ENCODE measurements around the gene MSL2. TPM values are rescaled to one million over a fixed set of nuclear protein-coding genes. Genes with fewer than 3 reads are reported as not detected.

The MSL2 gene
- total and polyA plus RNA-seq, 2 donors (not counting 1 experiment from before 2014, with no cell fraction given) = 25.8 to 97.1 TPM

GRCh38 chr3:136237103-136237502, 41.0 kb upstream of the MSL2 start:
- H2AFZ ChIP-seq (ENCODE audit: insufficient read depth, low read depth, low read length, poor library complexity, severe bottlenecking) = no peak overlapping the region
- no peaks in the 10 kb centered on the region for H3K9me3 Mint-ChIP-seq (ENCODE audit: insufficient read depth)
- no peak overlapping the region for H3K27ac ChIP-seq (ENCODE audit: low read length in 2 of 2)
- ChIA-PET CTCF (no interaction called here), POLR2A (no interaction called here)
- no peak for DNase-seq
- H3K4me1 Mint-ChIP-seq = no peaks in the 10 kb centered on the region
- intact Hi-C loops (cut with micrococcal nuclease) = no loop called here
- no peak overlapping the region for H3K4me2 ChIP-seq (replicated peaks; ENCODE audit: low read depth, low read length, poor library complexity, severe bottlenecking)
- no peaks in the 10 kb centered on the region for H3K27me3 ChIP-seq (replicated peaks in 1 of 4; ENCODE audit: control extremely low read depth in 1 of 4, control insufficient read depth in 3 of 4, insufficient read depth in 4 of 4, low read length in 3 of 4)
- TF ChIP-seq CTCF (IDR thresholded peaks at IDR 0.05) = no peak
- no peak for TF ChIP-seq EZH2 (IDR thresholded peaks at IDR 0.05; ENCODE audit: borderline replicate concordance, insufficient read depth, low read depth, low read length, poor library complexity, severe bottlenecking)
- H3K9me3 ChIP-seq (ENCODE audit: control extremely low read depth in 1 of 3, control insufficient read depth in 2 of 3, insufficient read depth in 1 of 3, low read length in 2 of 3) = no peaks in the 10 kb centered on the region
- peaks cover 15% of the 10 kb centered on the region for H3K27me3 Mint-ChIP-seq
- no peaks in the 10 kb centered on the region for H3K4me1 ChIP-seq (ENCODE audit: control insufficient read depth in 2 of 2, insufficient read depth in 2 of 2, low read length in 2 of 2)
- no peak for ATAC-seq (ENCODE audit: low read depth)
- H3K4me3 Mint-ChIP-seq = no peak overlapping the region
- no peak overlapping the region for H3K4me3 ChIP-seq (ENCODE audit: control extremely low read depth in 1 of 5, extremely low read depth in 1 of 5, insufficient read depth in 1 of 5, low read depth in 2 of 5, low read length in 4 of 5)
- WGBS (ENCODE audit: insufficient coverage) = no CpG with 5 or more reads among the region's 1 CpG
- H3K79me2 ChIP-seq (ENCODE audit: control insufficient read depth, insufficient read depth, low read length) = no peaks in the 10 kb centered on the region
- no peak overlapping the region for H3K9ac ChIP-seq (ENCODE audit: low read length)
- no peak overlapping the region for H3K27ac Mint-ChIP-seq
- no peaks in the 10 kb centered on the region for H4K20me1 ChIP-seq (ENCODE audit: control insufficient read depth, insufficient read depth, low read length, poor library complexity, severe bottlenecking)
- H3K36me3 ChIP-seq (replicated peaks in 1 of 2; ENCODE audit: control extremely low read depth in 1 of 2, control insufficient read depth in 1 of 2, extremely low read depth in 1 of 2, insufficient read depth in 2 of 2, low read length in 1 of 2) = no peaks in the 10 kb centered on the region

DNA sequence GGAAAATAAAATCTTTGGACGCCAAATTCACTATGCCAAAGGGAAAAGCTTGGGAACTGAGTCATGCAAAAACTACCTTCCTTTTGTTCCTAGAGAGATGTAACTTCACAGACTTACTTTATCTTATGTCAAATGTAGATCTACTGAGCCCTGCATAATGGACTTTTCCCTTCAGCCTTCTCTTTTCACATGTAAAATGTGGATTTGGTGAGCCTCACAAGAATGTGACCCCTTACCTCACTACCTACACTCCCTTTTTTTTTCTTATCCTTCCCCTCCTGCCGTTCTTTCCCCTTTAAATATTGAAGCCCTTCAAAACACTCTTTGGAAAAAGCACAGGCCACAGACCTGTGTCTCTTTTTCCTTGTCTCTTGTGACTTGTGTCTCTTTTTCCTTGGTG, 40.0 kb upstream of the MSL2 start:
- H3K4me3 ChIP-seq (ENCODE audit: control extremely low read depth in 1 of 5, extremely low read depth in 1 of 5, insufficient read depth in 1 of 5, low read depth in 2 of 5, low read length in 4 of 5) = no peak overlapping the region
- H3K79me2 ChIP-seq (ENCODE audit: control insufficient read depth, insufficient read depth, low read length) = no peaks in the 10 kb centered on the region
- WGBS (ENCODE audit: insufficient coverage) = 100% methylated on average over 1 of the region's 2 CpGs
- no peak overlapping the region for H3K27ac Mint-ChIP-seq
- H3K9me3 Mint-ChIP-seq (ENCODE audit: insufficient read depth) = no peaks in the 10 kb centered on the region
- no peaks in the 10 kb centered on the region for H3K36me3 ChIP-seq (replicated peaks in 1 of 2; ENCODE audit: control extremely low read depth in 1 of 2, control insufficient read depth in 1 of 2, extremely low read depth in 1 of 2, insufficient read depth in 2 of 2, low read length in 1 of 2)
- no peaks in the 10 kb centered on the region for H4K20me1 ChIP-seq (ENCODE audit: control insufficient read depth, insufficient read depth, low read length, poor library complexity, severe bottlenecking)
- H3K27ac ChIP-seq (ENCODE audit: low read length in 2 of 2) = no peak overlapping the region
- intact Hi-C loops (cut with micrococcal nuclease) = no loop called here
- H2AFZ ChIP-seq (ENCODE audit: insufficient read depth, low read depth, low read length, poor library complexity, severe bottlenecking) = no peak overlapping the region
- no peak for DNase-seq
- H3K4me3 Mint-ChIP-seq = no peak overlapping the region
- ChIA-PET POLR2A (interaction anchor here (0.6 kb wide), 1 partner anchor 24 kb away, joined by 5 read pairs; no protein-coding TSS in a partner anchor), CTCF (no interaction called here)
- no peak for ATAC-seq (ENCODE audit: low read depth)
- no peaks in the 10 kb centered on the region for H3K9me3 ChIP-seq (ENCODE audit: control extremely low read depth in 1 of 3, control insufficient read depth in 2 of 3, insufficient read depth in 1 of 3, low read length in 2 of 3)
- no peaks in the 10 kb centered on the region for H3K27me3 ChIP-seq (replicated peaks in 1 of 4; ENCODE audit: control extremely low read depth in 1 of 4, control insufficient read depth in 3 of 4, insufficient read depth in 4 of 4, low read length in 3 of 4)
- no peaks in the 10 kb centered on the region for H3K4me1 Mint-ChIP-seq
- no peak overlapping the region for H3K4me2 ChIP-seq (replicated peaks; ENCODE audit: low read depth, low read length, poor library complexity, severe bottlenecking)
- H3K27me3 Mint-ChIP-seq = peaks cover 10% of the 10 kb centered on the region
- no peaks in the 10 kb centered on the region for H3K4me1 ChIP-seq (ENCODE audit: control insufficient read depth in 2 of 2, insufficient read depth in 2 of 2, low read length in 2 of 2)
- TF ChIP-seq CTCF (IDR thresholded peaks at IDR 0.05) = no peak
- TF ChIP-seq EZH2 (IDR thresholded peaks at IDR 0.05; ENCODE audit: borderline replicate concordance, insufficient read depth, low read depth, low read length, poor library complexity, severe bottlenecking) = no peak
- no peak overlapping the region for H3K9ac ChIP-seq (ENCODE audit: low read length)

All from B cell (primary cell).